Transverse colon (tissue), 4 donors: ENCODE data around the gene DOCK1.

Experiments used
- CTCF ChIP-seq, 5 experiments: fragments of 200-600 bp in 3 of 5; fragments of 450-650 bp in 2 of 5; sonication (generic) in 3 of 5; IDR thresholded peaks; 1 replicate in 2 of 5; 2 replicates in 3 of 5; pipeline ENCODE4 v1.5.1; 2016 to 2017; ENCODE audit warnings: antibody characterized with exemption in 5 of 5, inconsistent platforms in 3 of 5, mild to moderate bottlenecking in 2 of 5, moderate library complexity in 1 of 5
- EP300 ChIP-seq: sonication (generic); formaldehyde crosslinking; IDR thresholded peaks from one replicate; pipeline ENCODE4 v1.6.1; 2017; ENCODE audit warnings: antibody characterized with exemption, low read depth
- POLR2A ChIP-seq: fragments of 450-650 bp; IDR thresholded peaks from one replicate; pipeline ENCODE4 v1.6.1; 2016; ENCODE audit warnings: antibody characterized with exemption, mild to moderate bottlenecking, moderate library complexity
- POLR2AphosphoS5 ChIP-seq, 3 donors: sonication (generic); formaldehyde crosslinking; IDR thresholded peaks; one replicate each; pipeline ENCODE4 v1.6.1; 2016; ENCODE audit warnings: antibody characterized with exemption in 3 of 3

- TF ChIP-seq CTCF (IDR thresholded peaks at IDR 0.05) (no peak), POLR2AphosphoS5 (IDR thresholded peaks at IDR 0.05) (no peak), POLR2A (no peak), EP300 (no peak)
Measured at GRCh38 chr10:127391875-127392274, 486.6 kb downstream of the DOCK1 start.
